ENCODE results near the gene THADA.

GRCh38 chr2:43560231-43560547 lies 35.6 kb downstream of the THADA start:
- TF ChIP-seq MAX (IDR thresholded peaks at IDR 0.05; ENCODE audit: insufficient read depth, insufficient read length), result no peak
- TF ChIP-seq CTCF (IDR thresholded peaks at IDR 0.05; ENCODE audit: extremely low read depth in 1 of 2, insufficient read depth in 1 of 2, low read depth in 1 of 2, low read length in 2 of 2), result no peak

Measured in endothelial cell of umbilical vein (primary cell).